HCT116 (cell line): ENCODE results near the gene P2RX6. TPM values are rescaled to one million over a fixed set of nuclear protein-coding genes. Genes with fewer than 3 reads are reported as not detected.

Source experiments
- ATAC-seq: fragments of 200-7000 bp; cut with Tn5 transposase; 2 replicates; pipeline ENCODE4 v1.9.1; 2020; ENCODE audit warnings: mild to moderate bottlenecking, moderate library complexity
- BruUV-seq: library from RNA; stranded (reverse); fragments of 400-500 nt; replicated peaks from 2 replicates; lab custom pipeline; 2021; lab: Mats Ljungman, UMichigan
- CTCF ChIA-PET: fragments of 300-600 bp; sonication (Branson Sonifier 250); formaldehyde crosslinking; loops from one replicate; lab custom pipeline; 2021; ENCODE audit warnings: antibody characterized with exemption; lab: Charles Lee
- POLR2A ChIA-PET: fragments of 300-600, 350-600 bp; sonication (Branson Sonifier 250); formaldehyde crosslinking; loops from one replicate; lab custom pipeline; 2021; ENCODE audit warnings: antibody characterized with exemption; lab: Charles Lee
- RAD21 ChIA-PET, 2 experiments: fragments of 300-600 bp; sonication (Branson Sonifier 250); formaldehyde crosslinking; loops; one replicate each; lab custom pipeline; 2023; ENCODE audit warnings: low total read pairs in 2 of 2; ENCODE audit not compliant: uncharacterized antibody in 2 of 2, unreplicated experiment in 2 of 2, low non-redundant PET in 1 of 2; lab: Charles Lee
- DNase-seq: peaks from one replicate; pipeline ENCODE4 v3.0.0-alpha.2; 2010; ENCODE audit warnings: low read depth, low spot score
- H2AFZ ChIP-seq: fragments of 200-600 bp; shearing (Covaris generic), sonication (generic); 2 replicates; pipeline ENCODE4 v1.6.1; 2017; ENCODE audit warnings: low read depth, mixed run types, mixed read lengths, antibody characterized with exemption, low read length; ENCODE audit not compliant: poor library complexity, severe bottlenecking
- H3K27ac ChIP-seq: 2 replicates; pipeline ENCODE4 v1.5.1; 2012; ENCODE audit warnings: low read depth, low read length
- H3K27me3 ChIP-seq: fragments of 200-600 bp; sonication (generic); 2 replicates; pipeline ENCODE4 v1.6.1; 2016; ENCODE audit warnings: mixed run types, low read length, mixed read lengths; ENCODE audit not compliant: insufficient read depth
- H3K36me3 ChIP-seq, 2 experiments: fragments of 200-500 bp in 1 of 2; fragments of 200-600 bp in 1 of 2; sonication (Bioruptor generic) in 1 of 2; sonication (generic) in 1 of 2; 2 replicates each; pipeline versions ENCODE4 v1.5.1 to v1.6.1; 2014 to 2016; ENCODE audit warnings: low read length in 2 of 2, inconsistent platforms in 1 of 2, mixed read lengths in 1 of 2, mixed run types in 1 of 2; ENCODE audit not compliant: insufficient read depth in 2 of 2, control insufficient read depth in 1 of 2
- H3K4me1 ChIP-seq, 2 experiments: fragments of 200-600 bp in 1 of 2; sonication (generic) in 1 of 2; 2 replicates each; pipeline versions ENCODE4 v1.5.1 to v1.6.1; 2012 to 2017; ENCODE audit warnings: low read length in 2 of 2, inconsistent platforms in 1 of 2, mild to moderate bottlenecking in 1 of 2, mixed read lengths in 1 of 2, mixed run types in 1 of 2, moderate library complexity in 1 of 2; ENCODE audit not compliant: insufficient read depth in 2 of 2, control insufficient read depth in 1 of 2
- H3K4me2 ChIP-seq: fragments of 200-600 bp; sonication (generic); 2 replicates; pipeline ENCODE4 v1.6.1; 2017; ENCODE audit warnings: mixed run types, low read length, mixed read lengths
- H3K4me3 ChIP-seq, 2 experiments: fragments of 200-600 bp in 1 of 2; sonication (generic) in 1 of 2; replicated peaks in 1 of 2; 2 replicates each; pipeline ENCODE4 v1.5.1; 2011 to 2016; ENCODE audit warnings: low read length in 2 of 2, control low read depth in 1 of 2, low read depth in 1 of 2, mild to moderate bottlenecking in 1 of 2, mixed read lengths in 1 of 2, mixed run types in 1 of 2
- H3K79me2 ChIP-seq: fragments of 200-600 bp; sonication (generic); 2 replicates; pipeline ENCODE4 v1.6.1; 2017; ENCODE audit warnings: mild to moderate bottlenecking, mixed run types, low read length, moderate library complexity, mixed read lengths; ENCODE audit not compliant: insufficient read depth
- H3K9ac ChIP-seq: fragments of 200-600 bp; sonication (generic); 2 replicates; pipeline ENCODE4 v1.6.1; 2016; ENCODE audit warnings: low read length, mixed read lengths
- H3K9me2 ChIP-seq: fragments of 200-600 bp; sonication (generic), shearing (Covaris generic); 2 replicates; pipeline ENCODE4 v1.6.1; 2017; ENCODE audit warnings: mixed run types, mild to moderate bottlenecking, moderate library complexity; ENCODE audit not compliant: insufficient read depth
- H3K9me3 ChIP-seq, 2 experiments: fragments of 200-500 bp in 1 of 2; fragments of 200-600 bp in 1 of 2; sonication (Bioruptor generic) in 1 of 2; sonication (generic) in 1 of 2; 2 replicates each; pipeline ENCODE4 v1.6.1; 2014 to 2017; ENCODE audit warnings: low read length in 2 of 2, mixed read lengths in 2 of 2, inconsistent platforms in 1 of 2, low read depth in 1 of 2, mild to moderate bottlenecking in 1 of 2, mixed run types in 1 of 2, moderate library complexity in 1 of 2; ENCODE audit not compliant: control insufficient read depth in 1 of 2, insufficient read depth in 1 of 2
- H4K20me1 ChIP-seq: fragments of 200-600 bp; sonication (generic), shearing (Covaris generic); 2 replicates; pipeline ENCODE4 v1.6.1; 2017; ENCODE audit warnings: mixed run types, mild to moderate bottlenecking, moderate library complexity; ENCODE audit not compliant: insufficient read depth
- SIN3A ChIP-seq: IDR thresholded peaks from 2 replicates; pipeline ENCODE4 v1.6.1; 2012; ENCODE audit warnings: low read depth
- ZBTB33 ChIP-seq: IDR thresholded peaks from 2 replicates; pipeline ENCODE4 v1.6.1; 2011; ENCODE audit warnings: mild to moderate bottlenecking, low read length, moderate library complexity; ENCODE audit not compliant: insufficient replicate concordance; ENCODE audit errors: extremely low read depth
- intact Hi-C: fragments of 100-400 bp; cut with micrococcal nuclease; formaldehyde crosslinking; loops from 2 replicates; pipeline ENCODE4 v1.10.0; 2022
- total RNA-seq: library from RNA; stranded (reverse); gene quantifications from one replicate; pipeline ENCODE4 v1.2.1, GENCODE V29; 2021; ENCODE audit not compliant: unreplicated experiment
- TF ChIP-seq, protein P1 (sequence below): IDR thresholded peaks from 2 replicates; pipeline ENCODE4 v1.6.1; 2012

Gene P2RX6
- total RNA-seq, 1 experiment from 2014 or later, result 0.20 TPM

DNA sequence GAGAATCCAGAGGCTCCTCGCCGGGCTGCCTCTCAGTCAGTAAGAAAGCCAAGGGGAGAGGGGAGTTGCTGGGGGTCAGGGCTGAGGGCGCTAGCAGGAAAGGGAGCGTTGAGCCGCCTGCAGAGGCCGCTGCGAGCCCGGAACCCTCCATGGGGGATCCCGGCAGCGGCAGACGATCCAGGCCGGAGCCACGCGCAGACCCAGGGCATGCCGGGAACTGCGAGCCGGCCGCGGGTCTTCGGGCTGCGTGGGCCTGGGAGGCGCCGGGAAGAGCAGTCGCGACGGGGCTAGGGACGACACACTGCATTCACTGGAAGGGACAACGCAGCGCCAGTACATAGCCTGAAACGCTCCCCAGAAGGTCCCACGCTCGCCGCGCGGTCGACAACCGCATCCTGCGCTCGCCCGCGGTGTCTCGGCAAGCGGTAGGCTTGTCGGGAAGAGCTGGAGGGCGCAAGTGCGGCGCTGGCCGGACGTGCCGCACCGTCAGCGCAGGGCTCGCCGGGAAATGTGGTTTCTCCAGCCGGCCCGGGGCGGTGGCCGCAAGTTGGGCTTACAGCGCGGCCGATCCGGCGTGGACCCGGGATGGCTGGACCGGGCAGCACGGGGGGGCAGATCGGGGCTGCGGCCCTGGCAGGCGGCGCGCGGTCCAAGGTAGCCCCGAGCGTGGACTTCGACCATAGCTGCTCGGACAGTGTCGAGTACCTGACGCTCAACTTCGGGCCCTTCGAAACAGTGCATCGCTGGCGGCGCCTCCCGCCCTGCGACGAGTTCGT is 33.0 kb upstream of the P2RX6 start, which contains the start of gene LZTR1 (continued):
- TF ChIP-seq ZBTB33 (no peak), SIN3A (peak; percentile 97)

DNA sequence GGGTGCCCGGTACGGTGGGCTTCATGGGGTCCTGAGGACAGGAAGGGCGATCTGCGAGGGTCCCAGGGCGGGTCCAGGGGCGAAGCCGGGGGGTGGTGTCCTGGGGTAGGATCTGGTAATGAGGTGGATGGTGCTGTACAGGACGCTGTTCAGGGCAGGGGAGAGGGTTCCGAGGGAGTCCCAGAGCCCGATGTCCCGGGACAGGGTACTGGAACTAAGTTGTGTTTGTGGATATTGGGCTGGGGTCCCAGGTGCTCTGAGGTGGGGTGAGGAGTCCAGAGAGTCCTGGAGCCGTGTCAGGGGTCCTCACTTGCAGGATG is 32.4 kb upstream of the P2RX6 start:
- BruUV-seq, result TSS peak; percentile 50

More for the DNA sequence above, 32.4 kb upstream of the P2RX6 start:
- H3K4me3 ChIP-seq, result peak overlapping the region; percentile 77 to 89
- TF ChIP-seq, protein P1, sequence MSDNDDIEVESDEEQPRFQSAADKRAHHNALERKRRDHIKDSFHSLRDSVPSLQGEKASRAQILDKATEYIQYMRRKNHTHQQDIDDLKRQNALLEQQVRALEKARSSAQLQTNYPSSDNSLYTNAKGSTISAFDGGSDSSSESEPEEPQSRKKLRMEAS, result no peak
- H3K36me3 ChIP-seq, result peaks cover 4 to 9% of the 10 kb centered on the region in 2 experiments; a peak in 1 of 4 replicates
- ATAC-seq, result peak; percentile 39
- peaks cover 24% of the 10 kb centered on the region for H3K79me2 ChIP-seq
- no peaks in the 10 kb centered on the region for H4K20me1 ChIP-seq
- intact Hi-C loops, result loop anchor here (2.0 to 5.0 kb wide), 2 partner anchors 20 to 180 kb away; partner anchors contain the start of gene THAP7
- peaks cover 6 to 18% of the 10 kb centered on the region in 2 experiments; a peak in 2 of 4 replicates for H3K4me1 ChIP-seq
- DNase-seq, result no peak
- H3K9me2 ChIP-seq, result no peaks in the 10 kb centered on the region
- peak overlapping the region; percentile 80 for H3K27ac ChIP-seq
- RAD21 ChIA-PET, result interaction anchor here in 1 of 2 experiments (0.5 kb wide), 1 partner anchor 167 kb away, joined by 5 read pairs; no protein-coding TSS in a partner anchor
- CTCF ChIA-PET, result interaction anchor here (0.6 to 1.5 kb wide), 9 partner anchors 10 to 660 kb away, joined by 3 to 7 read pairs (median 4); no protein-coding TSS in a partner anchor
- no peak overlapping the region for H2AFZ ChIP-seq
- no peaks in the 10 kb centered on the region for H3K27me3 ChIP-seq
- POLR2A ChIA-PET, result interaction anchor here (0.9 to 1.6 kb wide), 7 partner anchors 8 to 97 kb away, joined by 3 to 21 read pairs (median 5); no protein-coding TSS in a partner anchor
- peak overlapping the region; percentile 99 for H3K4me2 ChIP-seq
- H3K9me3 ChIP-seq, result peaks cover 4 to 10% of the 10 kb centered on the region in 2 experiments; a peak in 1 of 4 replicates
- peak overlapping the region; percentile 93 for H3K9ac ChIP-seq
